Measurements from ENCODE around the gene DIAPH2.

The DIAPH2 gene

DNA sequence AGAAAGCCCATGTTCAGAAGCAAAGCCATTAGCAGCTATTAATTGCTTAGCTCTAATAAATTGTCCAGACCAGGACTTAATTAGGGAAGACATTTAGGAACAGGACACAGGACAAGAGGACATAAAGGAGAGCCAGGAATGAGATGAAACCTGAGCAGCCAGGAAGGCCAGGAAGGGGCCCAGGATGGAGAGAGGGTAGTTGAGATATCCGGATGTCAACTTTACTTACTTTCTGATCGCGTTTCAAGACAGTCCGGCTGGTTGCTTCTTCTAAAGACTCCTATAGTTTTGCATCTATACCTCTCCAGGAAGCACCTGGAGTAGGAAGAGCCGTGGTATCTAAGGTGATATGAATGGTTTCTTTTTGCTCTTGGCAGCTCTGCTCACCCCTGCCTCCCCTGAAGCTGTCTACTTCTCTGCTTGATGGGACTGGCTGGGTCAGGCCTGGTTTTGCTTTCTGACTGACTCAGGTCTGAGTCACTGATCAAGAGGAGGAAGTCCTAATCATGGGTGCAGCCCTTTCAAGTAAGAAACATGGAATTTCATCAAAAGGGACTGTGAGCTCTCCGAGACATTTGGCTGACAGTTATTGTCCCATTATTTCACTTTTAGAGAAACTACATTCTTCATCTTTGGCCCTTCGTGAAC lies 932.4 kb downstream of the DIAPH2 start:
- no peak for FAIRE-seq

DNA sequence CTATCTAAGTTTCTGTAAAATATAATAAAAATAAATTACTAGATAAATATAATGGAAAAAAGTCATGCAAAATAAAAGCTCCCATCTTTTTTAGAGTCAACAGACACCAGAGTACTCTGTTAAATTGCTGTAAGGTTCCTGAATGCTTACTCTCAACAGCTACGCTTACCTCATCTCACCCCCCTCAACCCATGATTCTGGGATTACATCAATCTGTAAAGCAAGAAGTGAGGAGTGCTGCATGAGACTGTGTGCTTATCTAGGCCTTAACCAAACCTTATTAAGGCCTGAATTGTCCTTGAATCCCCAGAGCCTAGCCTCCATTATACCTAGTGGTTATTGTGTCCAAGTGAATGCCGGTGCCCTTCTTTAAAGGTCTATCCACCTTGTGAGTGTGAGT lies 934.9 kb downstream of the DIAPH2 start:
- FAIRE-seq, result no peak

DNA sequence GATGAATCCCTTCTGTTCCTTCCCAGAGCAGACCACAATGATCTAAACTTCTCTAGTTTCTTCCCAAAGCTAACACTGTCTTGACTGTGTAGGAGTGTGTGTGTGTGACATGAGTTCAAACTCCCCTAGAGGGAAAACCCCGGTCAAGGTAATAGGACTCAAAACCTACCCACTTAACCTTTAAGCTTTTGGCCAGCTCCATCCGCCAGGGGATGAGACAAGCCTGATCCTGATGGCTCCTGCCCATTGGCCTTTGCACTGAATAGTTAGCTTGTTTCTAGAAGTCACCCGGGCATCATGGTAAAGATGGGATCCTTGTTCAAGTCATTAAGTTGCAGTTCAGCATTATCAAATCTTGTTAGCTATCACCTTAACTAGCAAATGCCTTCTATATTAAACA lies 937.5 kb downstream of the DIAPH2 start:
- FAIRE-seq, result no peak

- no peak for FAIRE-seq
Measured at GRCh38 chrX:97628326-97628725, 943.7 kb downstream of the DIAPH2 start.

- no peak for FAIRE-seq
Measured at GRCh38 chrX:97628807-97629596, 944.4 kb downstream of the DIAPH2 start.

DNA sequence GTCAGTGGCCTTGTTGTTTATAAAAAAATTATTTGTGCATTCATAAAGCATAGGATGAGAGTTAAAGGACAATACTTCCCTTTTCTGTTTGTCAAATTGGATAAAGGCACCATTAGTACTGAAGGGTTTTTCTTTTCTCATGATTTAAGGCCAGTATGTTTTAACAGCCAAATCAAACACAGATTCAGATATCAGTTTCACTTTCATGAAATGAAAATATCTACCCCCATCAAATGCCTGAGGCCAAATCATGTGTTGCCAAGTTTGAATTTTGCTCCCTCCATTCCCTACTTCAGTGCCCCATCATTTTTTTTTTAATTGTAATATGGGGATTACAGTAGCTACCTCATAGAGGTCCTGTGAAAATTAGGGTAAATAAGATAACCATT lies 944.9 kb downstream of the DIAPH2 start:
- FAIRE-seq, result no peak

- FAIRE-seq, result no peak
Measured at GRCh38 chrX:97633798-97634197, 949.2 kb downstream of the DIAPH2 start.

DNA sequence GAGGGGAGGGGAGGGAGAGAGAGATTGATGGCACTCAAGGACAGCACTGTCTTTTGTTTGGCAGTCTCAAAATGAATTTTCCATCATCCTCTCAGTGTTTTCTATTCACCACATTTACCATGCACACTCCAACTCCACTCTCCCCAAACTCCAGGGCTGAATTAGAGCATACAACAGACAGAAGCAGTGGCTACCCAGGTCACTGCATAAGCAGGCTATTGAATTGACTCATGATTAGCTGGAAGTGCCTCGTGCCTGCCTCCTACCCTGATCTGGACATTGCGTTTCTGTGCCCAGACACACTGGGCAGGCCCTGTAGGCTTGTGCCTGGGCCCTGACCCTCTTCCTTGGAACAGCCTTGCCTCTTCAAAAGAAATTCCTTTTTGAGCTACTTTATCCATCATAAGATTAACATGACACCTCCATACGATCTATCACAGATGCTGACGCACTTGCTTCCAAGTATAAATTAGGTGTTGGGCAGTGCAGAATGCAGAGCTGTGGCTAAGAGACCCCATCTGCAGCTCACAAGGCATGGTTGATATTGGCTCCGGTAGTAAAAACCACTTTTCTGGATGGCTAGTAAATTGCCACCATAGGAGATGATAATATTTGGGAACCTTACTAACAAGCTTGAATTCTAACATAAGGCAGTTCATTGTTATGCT lies 952.0 kb downstream of the DIAPH2 start:
- FAIRE-seq, result no peak

DNA sequence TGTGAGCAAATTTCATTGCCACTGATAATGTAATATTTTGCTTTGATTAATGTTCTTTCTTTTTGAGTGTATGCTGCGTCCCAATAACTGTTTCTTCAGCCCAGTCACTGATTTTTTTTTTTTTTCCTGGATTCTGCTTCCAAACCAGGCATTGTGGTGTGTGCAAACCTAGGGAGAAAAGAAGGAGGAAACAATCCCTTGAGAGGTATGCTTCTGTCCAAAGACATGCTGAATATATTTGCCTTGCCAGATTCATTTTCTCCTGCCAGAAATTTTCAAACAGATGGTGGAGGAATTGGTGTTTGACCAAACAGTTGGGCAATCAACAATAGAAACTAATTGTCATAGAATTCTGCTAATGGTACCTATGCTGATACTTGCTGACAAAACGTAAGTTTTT lies 952.6 kb downstream of the DIAPH2 start:
- FAIRE-seq, result no peak

DNA sequence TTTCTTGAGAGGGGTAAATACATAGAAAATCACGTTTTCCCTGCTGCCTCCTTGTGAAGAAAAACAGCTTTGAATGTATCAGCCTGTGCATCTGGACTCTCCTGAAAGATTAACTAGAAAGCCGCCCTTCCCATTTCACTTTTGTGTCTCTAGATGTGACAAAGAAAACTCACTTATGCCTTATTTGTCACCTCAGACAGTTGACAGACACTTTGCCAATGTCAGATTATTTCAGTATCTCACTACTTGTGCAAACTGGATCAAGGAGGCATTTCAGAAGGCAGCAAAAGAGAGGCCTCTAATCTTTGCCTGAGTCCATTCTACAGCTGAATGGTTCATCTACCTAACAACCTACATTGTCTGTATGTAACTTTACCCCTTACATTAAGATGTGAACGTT lies 954.0 kb downstream of the DIAPH2 start:
- no peak for FAIRE-seq

DNA sequence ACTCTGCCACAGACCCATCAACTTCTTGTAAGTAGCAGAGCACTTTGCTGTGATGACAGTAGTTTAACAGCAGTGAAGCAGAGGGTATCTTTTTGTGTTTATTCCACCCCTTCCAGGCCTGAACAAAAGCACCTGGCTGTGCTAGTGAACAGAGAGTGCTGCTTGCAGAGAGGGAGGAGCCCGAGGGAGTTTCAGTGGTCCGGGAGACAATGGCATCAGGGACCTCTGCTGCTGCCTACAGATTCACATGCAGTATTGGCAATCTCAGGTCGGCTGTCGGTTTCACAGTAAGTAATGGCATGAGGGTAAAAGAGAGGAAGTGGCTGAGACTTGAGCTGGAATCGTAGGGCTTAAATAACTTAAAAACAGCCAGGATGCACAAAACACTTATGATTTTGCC lies 954.9 kb downstream of the DIAPH2 start:
- FAIRE-seq, result no peak

Data from G401.6 (cell line).